Mesothelial cell of epicardium (in vitro differentiated cells): ENCODE measurements around the gene NOL3. TPM values are rescaled to one million over a fixed set of nuclear protein-coding genes. Genes with fewer than 3 reads are reported as not detected.

Experiments
- DNase-seq, 2 experiments: peaks; one replicate each; pipeline ENCODE4 v3.0.0; 2021; ENCODE audit warnings: low spot score in 2 of 2; ENCODE audit not compliant: unreplicated experiment in 2 of 2
- H3K27ac Mint-ChIP-seq: 2 replicates; pipeline ENCODE4 v1.8.0; 2021; ENCODE audit warnings: mixed read lengths
- H3K27me3 Mint-ChIP-seq: 2 replicates; pipeline ENCODE4 v1.8.0; 2021; ENCODE audit warnings: low read depth, mixed read lengths
- H3K36me3 Mint-ChIP-seq: 2 replicates; pipeline ENCODE4 v1.8.0; 2021; ENCODE audit warnings: mixed read lengths
- H3K4me1 Mint-ChIP-seq: 2 replicates; pipeline ENCODE4 v1.8.0; 2021; ENCODE audit warnings: mixed read lengths
- H3K4me3 Mint-ChIP-seq: 2 replicates; pipeline ENCODE4 v1.8.0; 2021; ENCODE audit warnings: mild to moderate bottlenecking, moderate library complexity, mixed read lengths
- H3K9me3 Mint-ChIP-seq: 2 replicates; pipeline ENCODE4 v1.8.0; 2021; ENCODE audit warnings: mixed read lengths
- CTCF ChIP-seq: fragments of 200-600 bp; sonication (generic); IDR thresholded peaks from one replicate; pipeline ENCODE4 v1.5.0; 2021; ENCODE audit warnings: antibody characterized with exemption; ENCODE audit not compliant: unreplicated experiment
- total RNA-seq: library from RNA; stranded (reverse); gene quantifications from 3 replicates; pipeline ENCODE4 v1.2.1, GENCODE V29; 2021

NOL3 gene
- total RNA-seq, 1 donor from 2014 or later = 15.5 TPM

- Mint-ChIP-seq H3K4me1 (peaks cover 23% of the 10 kb centered on the region), H3K27me3 (peaks cover 3% of the 10 kb centered on the region), H3K4me3 (no peak overlapping the region), H3K27ac (no peak overlapping the region), H3K9me3 (no peaks in the 10 kb centered on the region), H3K36me3 (peaks cover 5% of the 10 kb centered on the region)
- no peak for TF ChIP-seq CTCF
- no peak for DNase-seq
These were observed 20.4 kb downstream of the NOL3 start for GRCh38 chr16:67190448-67191399.

GRCh38 chr16:67191411-67191994 is 21.2 kb downstream of the NOL3 start:
- Mint-ChIP-seq H3K9me3 (no peaks in the 10 kb centered on the region), H3K36me3 (peaks cover 11% of the 10 kb centered on the region), H3K4me1 (peaks cover 21% of the 10 kb centered on the region), H3K4me3 (peak overlapping the region; percentile 84), H3K27ac (peak overlapping the region; percentile 60), H3K27me3 (peaks cover 2% of the 10 kb centered on the region)
- no peak for TF ChIP-seq CTCF
- DNase-seq = no peak

- peak; percentile 71 to 86 for DNase-seq
- Mint-ChIP-seq H3K4me1 (peaks cover 19% of the 10 kb centered on the region), H3K27me3 (no peaks in the 10 kb centered on the region), H3K36me3 (peaks cover 16% of the 10 kb centered on the region), H3K9me3 (no peaks in the 10 kb centered on the region), H3K27ac (peak within 1 kb of the TSS; percentile 86), H3K4me3 (peak within 1 kb of the TSS; percentile 84)
- no peak for TF ChIP-seq CTCF
These were observed 21.8 kb downstream of the NOL3 start, which contains the start of gene E2F4 for GRCh38 chr16:67191995-67192681. Gene E2F4 (plus strand): TSS chr16:67192155. CDS start chr16:67192228, 73 bp downstream.

- TF ChIP-seq CTCF = no peak
- H3K9me3 Mint-ChIP-seq = no peaks in the 10 kb centered on the region
These were observed 22.5 kb downstream of the NOL3 start for GRCh38 chr16:67192781-67193361.

GRCh38 chr16:67193536-67193935 is 23.2 kb downstream of the NOL3 start:
- Mint-ChIP-seq H3K27ac (peak overlapping the region; percentile 25), H3K36me3 (peaks cover 16% of the 10 kb centered on the region), H3K4me1 (peaks cover 19% of the 10 kb centered on the region), H3K9me3 (no peaks in the 10 kb centered on the region), H3K4me3 (peak overlapping the region; percentile 84), H3K27me3 (no peaks in the 10 kb centered on the region)
- DNase-seq = no peak
- TF ChIP-seq CTCF = no peak

More at GRCh38 chr16:67192781-67193361, 22.5 kb downstream of the NOL3 start:
- peak overlapping the region; percentile 86 for H3K27ac Mint-ChIP-seq
- peak overlapping the region; percentile 84 for H3K4me3 Mint-ChIP-seq
- no peak for DNase-seq
- H3K36me3 Mint-ChIP-seq = peaks cover 16% of the 10 kb centered on the region
- H3K27me3 Mint-ChIP-seq = no peaks in the 10 kb centered on the region
- peaks cover 19% of the 10 kb centered on the region for H3K4me1 Mint-ChIP-seq
